NCI-H128 (cell line): ENCODE measurements around the gene CHRNA5.

ENCODE experiments used
- DNase-seq: peaks from one replicate; lab custom pipeline; 2025; ENCODE audit not compliant: unreplicated experiment; lab: John Stamatoyannopoulos, UW

CHRNA5 gene

DNA sequence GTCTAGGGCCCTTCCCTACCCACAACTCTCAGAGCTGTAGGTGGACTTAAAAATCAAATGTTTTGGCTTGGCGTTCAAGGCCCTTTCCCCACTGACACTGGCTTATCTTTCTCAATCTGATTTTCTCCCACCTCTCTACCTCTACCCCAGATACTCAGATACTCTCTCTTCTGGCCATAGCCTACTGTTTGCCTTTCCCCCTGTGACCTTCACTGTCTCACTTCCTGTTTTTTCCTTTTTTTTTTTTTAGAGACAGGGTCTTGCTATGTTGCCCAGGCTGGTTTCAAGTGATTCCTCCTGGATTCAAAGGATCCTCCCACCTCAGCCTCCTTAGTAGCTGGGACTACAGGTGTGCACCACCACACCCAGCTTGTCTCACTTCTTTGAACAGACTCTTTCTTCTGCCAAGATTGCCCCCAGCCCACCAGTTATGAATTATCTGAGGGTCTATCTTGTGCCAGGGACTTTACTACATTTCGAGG is 71.1 kb downstream of the CHRNA5 start:
- DNase-seq: no peak

- DNase-seq: no peak
These were observed 72.6 kb downstream of the CHRNA5 start for GRCh38 chr15:78637776-78638435.

GRCh38 chr15:78638658-78639314 is 73.5 kb downstream of the CHRNA5 start:
- peak; percentile 33 for DNase-seq

DNA sequence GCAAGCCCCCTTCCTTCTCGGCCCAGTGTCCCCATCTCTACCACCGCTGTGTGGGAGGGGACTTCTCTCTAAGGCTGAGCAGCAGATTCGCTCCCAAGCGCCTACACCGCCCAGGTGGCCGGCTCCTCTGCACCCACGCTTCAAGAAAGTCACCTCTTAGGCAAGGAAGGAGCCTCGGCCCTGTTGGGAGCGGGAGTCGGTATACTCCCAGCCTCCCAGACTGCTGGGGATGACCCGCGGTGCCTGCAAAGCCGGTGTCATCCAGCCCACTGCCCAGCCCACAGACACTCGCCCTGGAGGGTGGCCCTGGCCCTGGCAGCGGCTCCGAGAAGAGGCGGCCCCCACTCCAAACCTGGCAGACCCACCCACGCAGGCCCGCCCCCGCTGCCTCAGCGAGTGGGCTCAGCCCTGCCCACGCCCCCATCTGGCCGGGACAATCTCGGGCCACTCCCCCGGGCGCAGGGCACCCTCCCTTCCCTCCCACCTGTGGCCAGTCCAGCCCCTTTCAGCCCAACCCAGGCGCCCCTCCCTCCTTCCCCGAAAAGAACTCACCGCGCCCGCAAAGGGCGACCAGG is 75.3 kb downstream of the CHRNA5 start:
- DNase-seq: no peak

DNA sequence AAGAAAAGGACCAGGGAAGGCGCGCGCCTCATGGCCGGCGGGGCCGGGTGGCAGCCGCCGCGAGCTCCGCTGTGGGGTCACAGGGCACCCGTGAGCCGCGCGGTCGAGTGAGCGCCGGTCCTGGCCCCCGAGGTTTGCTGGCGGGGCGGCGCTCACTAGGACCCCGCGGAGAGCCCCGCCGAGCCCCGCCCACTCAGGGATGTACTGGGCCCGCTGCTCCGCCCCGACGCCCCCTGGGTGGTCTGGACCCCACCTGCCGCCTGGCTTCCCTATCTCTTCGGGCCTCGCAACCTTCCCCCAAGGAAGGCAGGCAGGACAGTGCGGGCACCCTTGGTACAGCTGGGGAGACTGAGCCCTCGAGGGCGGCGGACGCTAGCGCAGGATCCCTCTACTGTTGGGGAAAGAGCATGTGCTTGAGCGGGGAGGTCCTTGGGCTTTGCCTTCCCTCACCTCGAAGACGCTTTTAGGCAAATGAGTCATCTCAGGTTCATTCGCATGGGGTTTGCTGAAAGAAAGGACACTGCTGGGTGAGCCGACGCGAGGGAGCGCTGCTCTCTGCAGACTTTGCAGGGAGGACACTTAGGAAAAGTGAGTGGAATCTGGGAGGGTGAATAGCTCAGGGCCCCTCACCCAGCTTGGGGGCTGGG is 75.9 kb downstream of the CHRNA5 start, which contains the start of gene CHRNB4:
TSS of gene CHRNB4 (minus strand) at position 109 of the 647 bp plus-strand sequence. CDS start at position 32, 77 bp downstream.
- no peak for DNase-seq

- DNase-seq: no peak
These were observed 76.5 kb downstream of the CHRNA5 start for GRCh38 chr15:78641749-78642275.

- no peak for DNase-seq
These were observed 77.0 kb downstream of the CHRNA5 start for GRCh38 chr15:78642331-78642730.
